Cardiac fibroblast (primary cell): ENCODE results near the gene RUFY4.

Experiments used
- DNase-seq, 2 donors: peaks; one replicate each; pipeline versions ENCODE4 v3.0.0 to v3.0.0-alpha.2; 2010; ENCODE audit warnings: low read depth in 2 of 2
- H3K4me3 ChIP-seq, 2 donors: replicated peaks in 1 of 2; 1 replicate in 1 of 2; 2 replicates in 1 of 2; pipeline ENCODE4 v1.5.1; 2011; ENCODE audit warnings: low read depth in 2 of 2, low read length in 2 of 2, mild to moderate bottlenecking in 2 of 2, moderate library complexity in 1 of 2
- TF ChIP-seq, protein P1 (sequence below): IDR thresholded peaks from one replicate; pipeline ENCODE4 v1.5.1; 2011; ENCODE audit warnings: low read depth, mild to moderate bottlenecking, low read length, inconsistent platforms

RUFY4 gene

GRCh38 chr2:218034497-218035213, 34.4 kb upstream of the RUFY4 start:
- DNase-seq = peak; percentile 70 to 71
- H3K4me3 ChIP-seq = peak overlapping the region in 1 of 2 donors; percentile 39
- TF ChIP-seq, protein P1, sequence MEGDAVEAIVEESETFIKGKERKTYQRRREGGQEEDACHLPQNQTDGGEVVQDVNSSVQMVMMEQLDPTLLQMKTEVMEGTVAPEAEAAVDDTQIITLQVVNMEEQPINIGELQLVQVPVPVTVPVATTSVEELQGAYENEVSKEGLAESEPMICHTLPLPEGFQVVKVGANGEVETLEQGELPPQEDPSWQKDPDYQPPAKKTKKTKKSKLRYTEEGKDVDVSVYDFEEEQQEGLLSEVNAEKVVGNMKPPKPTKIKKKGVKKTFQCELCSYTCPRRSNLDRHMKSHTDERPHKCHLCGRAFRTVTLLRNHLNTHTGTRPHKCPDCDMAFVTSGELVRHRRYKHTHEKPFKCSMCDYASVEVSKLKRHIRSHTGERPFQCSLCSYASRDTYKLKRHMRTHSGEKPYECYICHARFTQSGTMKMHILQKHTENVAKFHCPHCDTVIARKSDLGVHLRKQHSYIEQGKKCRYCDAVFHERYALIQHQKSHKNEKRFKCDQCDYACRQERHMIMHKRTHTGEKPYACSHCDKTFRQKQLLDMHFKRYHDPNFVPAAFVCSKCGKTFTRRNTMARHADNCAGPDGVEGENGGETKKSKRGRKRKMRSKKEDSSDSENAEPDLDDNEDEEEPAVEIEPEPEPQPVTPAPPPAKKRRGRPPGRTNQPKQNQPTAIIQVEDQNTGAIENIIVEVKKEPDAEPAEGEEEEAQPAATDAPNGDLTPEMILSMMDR = peak; percentile 70

GRCh38 chr2:218035463-218036100, 33.5 kb upstream of the RUFY4 start:
- no peak for DNase-seq
- TF ChIP-seq, protein P1 = no peak
- no peak overlapping the region for H3K4me3 ChIP-seq

GRCh38 chr2:218036371-218036770, 32.7 kb upstream of the RUFY4 start:
- TF ChIP-seq, protein P1 = peak; percentile 1
- no peak for DNase-seq
- no peak overlapping the region for H3K4me3 ChIP-seq

DNA sequence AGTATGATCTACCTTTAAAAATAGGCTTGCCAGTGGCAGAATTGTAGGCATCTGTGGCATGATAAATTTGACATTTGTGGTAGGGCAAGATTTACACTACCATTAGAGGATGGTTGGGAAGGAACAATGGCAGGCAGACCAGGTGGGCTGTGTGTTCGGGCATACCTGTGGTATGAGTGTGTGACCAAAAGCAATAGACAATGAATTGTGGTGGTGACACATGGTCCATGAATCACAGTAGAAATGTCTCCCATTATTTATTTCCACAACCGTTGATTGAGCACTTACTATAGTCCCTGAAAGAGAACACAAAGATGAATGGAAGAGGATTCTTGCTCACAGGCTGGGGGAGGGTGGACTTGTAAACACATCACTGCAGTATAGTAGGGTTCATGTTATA, 29.9 kb upstream of the RUFY4 start:
- peak in 1 of 2 donors; percentile 74 for DNase-seq
- TF ChIP-seq, protein P1 = no peak
- H3K4me3 ChIP-seq = no peak overlapping the region

GRCh38 chr2:218040883-218041282, 28.2 kb upstream of the RUFY4 start:
- TF ChIP-seq, protein P1 = no peak
- H3K4me3 ChIP-seq = no peak overlapping the region
- DNase-seq = no peak

DNA sequence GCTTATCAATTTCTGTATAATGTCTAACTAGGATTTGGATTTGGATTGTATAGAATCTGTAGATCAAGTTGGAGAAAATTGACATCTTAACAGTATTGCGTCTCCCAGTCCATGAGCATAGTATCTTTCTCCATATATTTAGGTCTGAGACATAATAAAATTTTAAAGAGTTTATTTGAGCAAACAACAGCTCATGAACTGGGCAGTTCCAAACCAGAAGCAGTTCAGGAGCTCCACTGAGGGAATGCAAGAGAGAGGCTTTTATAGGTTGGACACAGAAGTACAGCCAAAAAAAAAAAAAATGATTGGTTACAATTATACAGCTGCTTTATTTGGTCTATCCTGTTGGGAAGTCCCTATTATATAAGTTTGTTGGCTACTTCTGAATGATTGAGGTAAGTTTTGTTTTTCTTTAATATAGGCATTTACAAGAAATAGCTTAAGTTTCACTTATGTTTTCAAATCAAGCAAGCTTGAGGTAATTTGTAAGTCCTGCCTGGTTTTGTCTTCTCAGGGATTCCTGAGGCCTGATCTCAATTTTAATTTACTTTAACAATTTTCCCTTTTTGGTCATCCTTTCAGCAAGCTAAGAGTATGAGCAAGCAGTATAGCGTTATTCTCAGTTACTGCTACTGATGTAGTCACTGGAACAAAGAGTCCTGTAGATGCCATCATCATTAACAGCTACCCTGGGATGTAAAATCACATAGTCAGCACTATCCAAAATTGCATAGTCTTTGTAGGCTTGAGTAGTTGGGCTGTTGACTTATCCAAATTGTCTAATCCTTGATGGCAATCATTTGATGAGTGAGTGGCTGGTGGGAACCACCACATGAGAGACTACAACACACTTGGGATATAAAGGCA, 27.5 kb upstream of the RUFY4 start:
- no peak for DNase-seq
- no peak overlapping the region for H3K4me3 ChIP-seq
- TF ChIP-seq, protein P1 = no peak
